Loucy (cell line): ENCODE data around the gene RIMBP2.

Experiments
- H2AFZ ChIP-seq: fragments of 200-600 bp; sonication (generic); 2 replicates; pipeline ENCODE4 v1.6.0; 2016; ENCODE audit warnings: antibody characterized with exemption, mild to moderate bottlenecking, low read length, moderate library complexity
- H3F3A ChIP-seq: fragments of 200-600 bp; 2 replicates; pipeline ENCODE4 v1.6.0; 2016; ENCODE audit warnings: antibody characterized with exemption, low read depth, mild to moderate bottlenecking
- H3K27me3 ChIP-seq: fragments of 200-600 bp; sonication (generic); 2 replicates; pipeline ENCODE4 v1.6.1; 2014; ENCODE audit warnings: low read length, mild to moderate bottlenecking; ENCODE audit not compliant: insufficient read depth, poor library complexity, severe bottlenecking
- H3K36me3 ChIP-seq: fragments of 200-600 bp; sonication (generic); 2 replicates; pipeline ENCODE4 v1.6.1; 2016; ENCODE audit warnings: low read length; ENCODE audit not compliant: insufficient read depth
- H3K4me1 ChIP-seq: fragments of 200-600 bp; sonication (generic); 2 replicates; pipeline ENCODE4 v1.5.1; 2014; ENCODE audit warnings: low read length, mild to moderate bottlenecking; ENCODE audit not compliant: insufficient read depth, poor library complexity, severe bottlenecking
- H3K4me2 ChIP-seq: fragments of 200-600 bp; sonication (generic); 2 replicates; pipeline ENCODE4 v1.6.0; 2014; ENCODE audit warnings: antibody characterized with exemption, low read length, low read depth, mild to moderate bottlenecking; ENCODE audit not compliant: poor library complexity, severe bottlenecking
- H3K4me3 ChIP-seq: fragments of 200-600 bp; sonication (generic); 2 replicates; pipeline ENCODE4 v1.5.1; 2014; ENCODE audit warnings: low read length, mild to moderate bottlenecking, mixed read lengths; ENCODE audit not compliant: poor library complexity, severe bottlenecking
- H3K79me2 ChIP-seq: fragments of 200-600 bp; sonication (generic); 2 replicates; pipeline ENCODE4 v1.6.1; 2014; ENCODE audit warnings: low read length; ENCODE audit not compliant: insufficient read depth
- H3K9ac ChIP-seq: fragments of 200-600 bp; sonication (generic); 2 replicates; pipeline ENCODE4 v1.6.0; 2014; ENCODE audit warnings: mild to moderate bottlenecking, low read depth, low read length, moderate library complexity; ENCODE audit not compliant: poor library complexity, severe bottlenecking
- H3K9me2 ChIP-seq: fragments of 200-600 bp; sonication (generic); replicated peaks from 2 replicates; pipeline ENCODE4 v1.6.1; 2016; ENCODE audit warnings: low read depth, low read length, mixed read lengths
- H3K9me3 ChIP-seq: fragments of 200-600 bp; sonication (generic); 2 replicates; pipeline ENCODE4 v1.6.1; 2014; ENCODE audit warnings: mild to moderate bottlenecking, antibody characterized with exemption, low read length, low read depth; ENCODE audit not compliant: insufficient read depth
- H4K20me1 ChIP-seq: fragments of 200-600 bp; sonication (generic); 2 replicates; pipeline ENCODE4 v1.6.0; 2014; ENCODE audit warnings: antibody characterized with exemption, low read length, mild to moderate bottlenecking; ENCODE audit not compliant: insufficient read depth, poor library complexity, severe bottlenecking
- CTCF ChIP-seq: fragments of 200-600 bp; sonication (generic); conservative IDR thresholded peaks from 2 replicates; pipeline ENCODE4 v1.5.1; 2014; ENCODE audit warnings: mild to moderate bottlenecking, antibody characterized with exemption, low read length
- EZH2phosphoT487 ChIP-seq: fragments of 200-600 bp; IDR thresholded peaks from 2 replicates; pipeline ENCODE4 v1.6.1; 2018; ENCODE audit warnings: antibody characterized with exemption, mild to moderate bottlenecking, moderate library complexity, borderline replicate concordance

RIMBP2 gene

GRCh38 chr12:130764073-130764472 lies 48.0 kb upstream of the RIMBP2 start:
- Histone ChIP-seq H3K27me3 (no peaks in the 10 kb centered on the region), H3K4me3 (no peak overlapping the region), H3K9ac (no peak overlapping the region), H3K79me2 (no peaks in the 10 kb centered on the region), H3K9me2 (no peaks in the 10 kb centered on the region), H2AFZ (no peak overlapping the region), H4K20me1 (no peaks in the 10 kb centered on the region), H3K36me3 (no peaks in the 10 kb centered on the region), H3K9me3 (peaks cover 14% of the 10 kb centered on the region), H3K4me2 (no peak overlapping the region), H3K4me1 (no peaks in the 10 kb centered on the region), H3F3A (no peaks in the 10 kb centered on the region)
- TF ChIP-seq CTCF (no peak), EZH2phosphoT487 (no peak)

DNA sequence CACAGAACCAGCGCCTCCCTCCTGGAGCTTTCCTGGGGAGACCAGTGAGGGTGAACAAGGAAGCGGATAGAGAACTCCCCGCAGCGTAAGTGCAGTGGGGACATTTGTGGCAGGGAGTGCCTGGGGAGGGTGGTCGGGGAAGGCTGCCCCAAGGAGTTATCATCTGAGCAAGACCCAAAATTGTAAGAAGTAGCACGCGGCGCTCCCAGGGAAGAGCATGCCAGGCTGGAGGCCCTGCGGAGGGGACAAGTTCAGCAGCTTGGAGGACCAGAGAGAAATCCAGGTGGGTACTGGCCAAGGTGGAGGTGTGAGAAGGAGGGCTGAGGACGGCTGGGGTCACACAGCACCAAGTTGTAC lies 46.2 kb upstream of the RIMBP2 start:
- Histone ChIP-seq H3K9ac (no peak overlapping the region), H2AFZ (no peak overlapping the region), H3K79me2 (no peaks in the 10 kb centered on the region), H3K9me2 (no peaks in the 10 kb centered on the region), H3K9me3 (peaks cover 14% of the 10 kb centered on the region), H4K20me1 (no peaks in the 10 kb centered on the region), H3K4me3 (no peak overlapping the region), H3K4me1 (no peaks in the 10 kb centered on the region), H3K36me3 (no peaks in the 10 kb centered on the region), H3K27me3 (no peaks in the 10 kb centered on the region), H3K4me2 (no peak overlapping the region), H3F3A (no peaks in the 10 kb centered on the region)
- TF ChIP-seq CTCF (no peak), EZH2phosphoT487 (no peak)

DNA sequence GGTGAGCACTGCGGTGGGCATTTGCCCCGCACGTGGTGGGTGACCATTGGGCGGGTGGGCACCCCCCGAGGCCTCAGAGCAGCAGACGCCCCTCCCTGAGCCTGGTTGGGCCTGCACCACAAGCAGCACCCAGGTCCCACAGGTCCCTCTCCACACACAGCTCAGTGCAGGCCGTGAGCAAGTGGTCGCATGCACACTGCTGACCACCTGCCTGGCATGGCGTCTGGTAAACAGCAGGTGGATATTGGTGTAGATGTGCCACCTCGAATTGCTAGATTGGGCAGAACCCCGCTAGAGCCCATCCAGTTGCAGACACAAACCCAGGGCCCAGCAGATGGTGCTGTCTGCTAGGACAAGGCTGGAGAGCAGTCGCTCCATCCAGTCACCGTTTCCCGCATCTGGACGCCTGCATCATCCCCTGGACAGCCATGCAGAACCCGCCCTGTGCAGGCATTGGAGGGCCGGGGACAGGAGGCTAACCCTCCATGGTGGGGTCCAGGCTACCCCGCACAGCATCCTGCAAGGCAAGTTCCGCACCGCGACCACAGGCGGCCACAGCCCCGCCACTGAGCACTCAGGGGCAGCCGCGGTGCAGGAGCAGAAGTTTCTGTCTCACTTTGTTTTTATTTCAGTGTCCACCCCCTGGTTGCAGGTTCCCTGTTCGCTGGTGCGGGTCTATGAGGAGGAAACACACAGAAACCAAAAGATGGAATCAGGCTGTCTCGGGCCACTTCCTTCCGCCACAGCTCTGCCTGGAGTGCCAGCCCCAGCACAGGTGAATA lies 45.6 kb upstream of the RIMBP2 start:
- peaks cover 14% of the 10 kb centered on the region for H3K9me3 ChIP-seq
- no peak overlapping the region for H2AFZ ChIP-seq
- H3K9me2 ChIP-seq = no peaks in the 10 kb centered on the region
- H3K4me2 ChIP-seq = no peak overlapping the region
- TF ChIP-seq EZH2phosphoT487 = no peak
- TF ChIP-seq CTCF = peak; percentile 27
- H3K79me2 ChIP-seq = no peaks in the 10 kb centered on the region
- H3K27me3 ChIP-seq = no peaks in the 10 kb centered on the region
- H3K4me3 ChIP-seq = no peak overlapping the region
- H3F3A ChIP-seq = no peaks in the 10 kb centered on the region
- H3K36me3 ChIP-seq = no peaks in the 10 kb centered on the region
- no peaks in the 10 kb centered on the region for H3K4me1 ChIP-seq
- H3K9ac ChIP-seq = no peak overlapping the region
- no peaks in the 10 kb centered on the region for H4K20me1 ChIP-seq
